Lower leg skin (tissue), 3 donors: ENCODE measurements around the gene STAT4.

Experiments used
- CTCF ChIP-seq, 3 donors: fragments of 450-650 bp; IDR thresholded peaks; one replicate each; pipeline ENCODE4 v1.5.1; 2016; ENCODE audit warnings: antibody characterized with exemption in 3 of 3, mild to moderate bottlenecking in 3 of 3, moderate library complexity in 2 of 3
- POLR2A ChIP-seq, 2 donors: fragments of 450-650 bp; IDR thresholded peaks; one replicate each; pipeline ENCODE4 v1.6.1; 2016 to 2017; ENCODE audit warnings: antibody characterized with exemption in 2 of 2, mild to moderate bottlenecking in 1 of 2, moderate library complexity in 1 of 2

- TF ChIP-seq POLR2A (IDR thresholded peaks at IDR 0.05) (no peak), CTCF (IDR thresholded peaks at IDR 0.05) (no peak)
These were observed 114.4 kb downstream of the STAT4 start for GRCh38 chr2:191036363-191036762.
